Left ventricle myocardium inferior (tissue), 1 donor: ENCODE results near the gene DPYSL5. TPM values are rescaled to one million over a fixed set of nuclear protein-coding genes. Genes with fewer than 3 reads are reported as not detected.

Experiments
- DNase-seq: peaks from one replicate; pipeline ENCODE4 v3.0.0-alpha.2; 2020
- H3K27ac ChIP-seq: fragments of 200-600 bp; replicated peaks from 2 replicates; pipeline ENCODE4 v1.8.0; 2021
- H3K27me3 ChIP-seq: fragments of 200-600 bp; 2 replicates; pipeline ENCODE4 v1.8.0; 2021; ENCODE audit warnings: low read depth
- H3K36me3 ChIP-seq: fragments of 200-600 bp; 2 replicates; pipeline ENCODE4 v1.8.0; 2021
- H3K4me1 ChIP-seq: fragments of 200-600 bp; 2 replicates; pipeline ENCODE4 v1.8.0; 2021
- H3K4me3 ChIP-seq: fragments of 200-600 bp; 2 replicates; pipeline ENCODE4 v1.8.0; 2021; ENCODE audit warnings: mild to moderate bottlenecking, moderate library complexity
- H3K9me3 ChIP-seq: fragments of 200-600 bp; replicated peaks from 2 replicates; pipeline ENCODE4 v1.8.0; 2021
- CTCF ChIP-seq: fragments of 200-600 bp; IDR thresholded peaks from 2 replicates; pipeline ENCODE4 v1.8.0; 2021; ENCODE audit warnings: antibody characterized with exemption, mild to moderate bottlenecking, borderline replicate concordance
- intact Hi-C: fragments of 100-400 bp; cut with micrococcal nuclease; formaldehyde crosslinking; loops from one replicate; pipeline ENCODE4 v1.11.0; 2022
- total RNA-seq: library from RNA; stranded (reverse); fragmentation: NEBNext Ultra II Directional; extraction: Animal tissue kit (Norgen Biotek cat#: 25700); gene quantifications from one replicate; pipeline ENCODE4 v1.2.1, GENCODE V29; 2021
- donor health status: DM: no; HTN: yes; CAD: no; lungs with severe emphysema.

DPYSL5 gene
- total RNA-seq, 1 donor from 2014 or later = not detected

GRCh38 chr2:26938399-26939118, 90.6 kb downstream of the DPYSL5 start:
- TF ChIP-seq CTCF = no peak
- no peaks in the 10 kb centered on the region for H3K9me3 ChIP-seq
- H3K4me1 ChIP-seq = no peaks in the 10 kb centered on the region
- no peak overlapping the region for H3K4me3 ChIP-seq
- peaks cover 38% of the 10 kb centered on the region for H3K27me3 ChIP-seq
- no peak overlapping the region for H3K27ac ChIP-seq
- no peak for DNase-seq
- intact Hi-C loops = no loop called here
- no peaks in the 10 kb centered on the region for H3K36me3 ChIP-seq

GRCh38 chr2:26940001-26940400, 92.1 kb downstream of the DPYSL5 start:
- H3K36me3 ChIP-seq = no peaks in the 10 kb centered on the region
- TF ChIP-seq CTCF = no peak
- intact Hi-C loops = loop anchor here (5.0 kb wide), 1 partner anchor 93 kb away; the partner anchor contains the start of gene DPYSL5

GRCh38 chr2:26941486-26941885, 93.6 kb downstream of the DPYSL5 start:
- Histone ChIP-seq H3K36me3 (no peaks in the 10 kb centered on the region), H3K27me3 (peaks cover 50% of the 10 kb centered on the region), H3K27ac (no peak overlapping the region), H3K9me3 (no peaks in the 10 kb centered on the region), H3K4me3 (no peak overlapping the region), H3K4me1 (no peaks in the 10 kb centered on the region)
- no peak for TF ChIP-seq CTCF
- no peak for DNase-seq
- intact Hi-C loops = loop anchor here (5.0 kb wide), 1 partner anchor 94 kb away; the partner anchor contains the start of gene DPYSL5

More at GRCh38 chr2:26940001-26940400, 92.1 kb downstream of the DPYSL5 start:
- Histone ChIP-seq H3K27ac (no peak overlapping the region), H3K4me1 (no peaks in the 10 kb centered on the region), H3K9me3 (no peaks in the 10 kb centered on the region), H3K4me3 (no peak overlapping the region), H3K27me3 (peaks cover 44% of the 10 kb centered on the region)
- no peak for DNase-seq

GRCh38 chr2:26942543-26943295, 94.8 kb downstream of the DPYSL5 start:
- Histone ChIP-seq H3K9me3 (no peaks in the 10 kb centered on the region), H3K4me1 (peaks cover 10% of the 10 kb centered on the region), H3K4me3 (no peak overlapping the region), H3K27ac (no peak overlapping the region), H3K27me3 (peaks cover 58% of the 10 kb centered on the region), H3K36me3 (no peaks in the 10 kb centered on the region)
- DNase-seq = peak; percentile 57
- intact Hi-C loops = loop anchor here (5.0 kb wide), 1 partner anchor 95 kb away; the partner anchor contains the start of gene DPYSL5
- peak; percentile 85 for TF ChIP-seq CTCF

- Histone ChIP-seq H3K27ac (no peak overlapping the region), H3K4me1 (peaks cover 10% of the 10 kb centered on the region), H3K4me3 (no peak overlapping the region), H3K27me3 (peaks cover 71% of the 10 kb centered on the region), H3K9me3 (no peaks in the 10 kb centered on the region), H3K36me3 (no peaks in the 10 kb centered on the region)
- no peak for DNase-seq
- TF ChIP-seq CTCF = no peak
- intact Hi-C loops = no loop called here
These were observed 98.2 kb downstream of the DPYSL5 start for GRCh38 chr2:26945991-26946750.
